ENCODE measurements around the gene SORCS2.

- TF ChIP-seq GATA2 (IDR thresholded peaks at IDR 0.05; ENCODE audit: low read depth, low read length) (no peak), GATA3 (IDR thresholded peaks at IDR 0.05; ENCODE audit: low read depth, low read length) (no peak)
Observed at GRCh38 chr4:7595934-7596461, 403.7 kb downstream of the SORCS2 start.

Measured in SH-SY5Y (cell line).